Activated T-cell treated with anti-CD3 and anti-CD28 coated beads, Interleukin-2, amount 50 U/mL, for 72 hours (primary cell): ENCODE results near the gene PSMA6. TPM values are rescaled to one million over a fixed set of nuclear protein-coding genes. Genes with fewer than 3 reads are reported as not detected.
"Not testable (repeated sequence)": the region's sequence is repeated elsewhere in the genome, so short reads cannot be mapped to it uniquely, and the experiment has no call there.

ENCODE experiments used
- ATAC-seq, 2 donors: fragments of 150-1000 bp; cut with Tn5 transposase; replicated peaks in 1 of 2; 2 replicates each; pipeline ENCODE4 v1.10.0; 2021; ENCODE audit warnings: moderate library complexity in 2 of 2, mild to moderate bottlenecking in 1 of 2
- DNase-seq, 2 donors: peaks; one replicate each; pipeline ENCODE4 v3.0.0; 2021 to 2022; ENCODE audit warnings: mixed read lengths in 1 of 2
- H3K27ac Mint-ChIP-seq: one replicate; pipeline ENCODE4 v1.8.0; 2022; ENCODE audit warnings: mild to moderate bottlenecking, moderate library complexity, mixed read lengths
- H3K27me3 Mint-ChIP-seq: one replicate; pipeline ENCODE4 v1.8.0; 2022; ENCODE audit warnings: low read depth, mixed read lengths
- H3K36me3 Mint-ChIP-seq, 2 donors: one replicate each; pipeline ENCODE4 v1.8.0; 2022; ENCODE audit warnings: mixed read lengths in 2 of 2, mild to moderate bottlenecking in 1 of 2; ENCODE audit not compliant: insufficient read depth in 2 of 2
- H3K4me1 Mint-ChIP-seq: one replicate; pipeline ENCODE4 v1.8.0; 2022; ENCODE audit warnings: low read depth, mixed read lengths
- H3K4me3 Mint-ChIP-seq, 2 donors: one replicate each; pipeline ENCODE4 v1.8.0; 2022; ENCODE audit warnings: mild to moderate bottlenecking in 2 of 2, mixed read lengths in 2 of 2, moderate library complexity in 2 of 2
- H3K9me3 Mint-ChIP-seq, 2 donors: one replicate each; pipeline ENCODE4 v1.8.0; 2022; ENCODE audit warnings: mixed read lengths in 2 of 2
- total RNA-seq, 2 donors: library from RNA; stranded (reverse); gene quantifications; one replicate each; pipeline ENCODE4 v1.2.3, GENCODE V29; 2022

The PSMA6 gene
- total RNA-seq, 2 donors from 2014 or later, result 325 to 349 TPM

GRCh38 chr14:35359655-35360054 lies 67.5 kb downstream of the PSMA6 start:
- not testable (repeated sequence) for H3K9me3 Mint-ChIP-seq, H3K27me3 Mint-ChIP-seq, DNase-seq, H3K36me3 Mint-ChIP-seq, H3K4me3 Mint-ChIP-seq, ATAC-seq, H3K27ac Mint-ChIP-seq
- H3K4me1 Mint-ChIP-seq, result peaks cover 69% of the 10 kb centered on the region

- Mint-ChIP-seq H3K4me1 (peaks cover 71% of the 10 kb centered on the region), H3K9me3 (no peaks in the 10 kb centered on the region), H3K27ac (no peak overlapping the region)
Measured at GRCh38 chr14:35361141-35361480, 68.9 kb downstream of the PSMA6 start.

GRCh38 chr14:35362450-35362849 lies 70.3 kb downstream of the PSMA6 start:
- Mint-ChIP-seq H3K36me3 (no peaks in the 10 kb centered on the region), H3K27me3 (no peaks in the 10 kb centered on the region), H3K27ac (no peak overlapping the region), H3K4me3 (peak overlapping the region in 1 of 2 donors; percentile 6), H3K9me3 (no peaks in the 10 kb centered on the region), H3K4me1 (peaks cover 73% of the 10 kb centered on the region)
- ATAC-seq (no peak), DNase-seq (no peak)

More at GRCh38 chr14:35361141-35361480, 68.9 kb downstream of the PSMA6 start:
- peak overlapping the region in 1 of 2 donors; percentile 27 for H3K4me3 Mint-ChIP-seq
- ATAC-seq (no peak), DNase-seq (no peak)
- no peaks in the 10 kb centered on the region for H3K27me3 Mint-ChIP-seq
- no peaks in the 10 kb centered on the region for H3K36me3 Mint-ChIP-seq

GRCh38 chr14:35362911-35363374 lies 70.8 kb downstream of the PSMA6 start:
- Mint-ChIP-seq H3K36me3 (no peaks in the 10 kb centered on the region), H3K4me3 (no peak overlapping the region), H3K27ac (no peak overlapping the region), H3K4me1 (peaks cover 78% of the 10 kb centered on the region), H3K27me3 (no peaks in the 10 kb centered on the region), H3K9me3 (no peaks in the 10 kb centered on the region)
- no peak for ATAC-seq
- no peak for DNase-seq

- Mint-ChIP-seq H3K27ac (peak overlapping the region; percentile 100), H3K9me3 (no peaks in the 10 kb centered on the region), H3K36me3 (no peaks in the 10 kb centered on the region), H3K4me1 (peaks cover 78% of the 10 kb centered on the region), H3K27me3 (no peaks in the 10 kb centered on the region), H3K4me3 (peak overlapping the region; percentile 87 to 95)
- peak; percentile 87 to 92 for DNase-seq
- ATAC-seq, result peak; percentile 95
Measured at GRCh38 chr14:35365130-35366055, 73.2 kb downstream of the PSMA6 start.

GRCh38 chr14:35366056-35366451 lies 73.9 kb downstream of the PSMA6 start:
- peak; percentile 74 to 80 for ATAC-seq
- Mint-ChIP-seq H3K27me3 (no peaks in the 10 kb centered on the region), H3K36me3 (peaks cover 3 to 4% of the 10 kb centered on the region in 2 donors), H3K4me3 (peak overlapping the region; percentile 87 to 95), H3K9me3 (peaks cover 1 to 4% of the 10 kb centered on the region in 2 donors), H3K4me1 (peaks cover 71% of the 10 kb centered on the region), H3K27ac (peak overlapping the region; percentile 100)
- DNase-seq, result peak; percentile 78 to 81

- Mint-ChIP-seq H3K27me3 (no peaks in the 10 kb centered on the region), H3K4me1 (peaks cover 68% of the 10 kb centered on the region), H3K9me3 (peaks cover 4 to 6% of the 10 kb centered on the region in 2 donors), H3K4me3 (peak overlapping the region; percentile 87 to 95), H3K27ac (peak overlapping the region; percentile 100), H3K36me3 (peaks cover 6% of the 10 kb centered on the region in 2 donors)
- DNase-seq (no peak), ATAC-seq (no peak)
Measured at GRCh38 chr14:35366521-35366976, 74.4 kb downstream of the PSMA6 start.

GRCh38 chr14:35367056-35367372 lies 74.8 kb downstream of the PSMA6 start:
- peaks cover 6% of the 10 kb centered on the region in 2 donors for H3K36me3 Mint-ChIP-seq
- H3K4me3 Mint-ChIP-seq, result peak overlapping the region; percentile 87 to 95
- H3K9me3 Mint-ChIP-seq, result peaks cover 4 to 6% of the 10 kb centered on the region in 2 donors
- DNase-seq, result no peak
- H3K4me1 Mint-ChIP-seq, result peaks cover 66% of the 10 kb centered on the region
- H3K27me3 Mint-ChIP-seq, result no peaks in the 10 kb centered on the region
- ATAC-seq, result no peak
- H3K27ac Mint-ChIP-seq, result peak overlapping the region; percentile 100

Other genes starting within 250 kb of the PSMA6 start
- 10 to 100 TPM; 53.6 to 62.7 TPM for gene FAM177A1, start 246.1 kb upstream of the PSMA6 start, total RNA-seq
- 10 to 100 TPM; 66.5 to 83.7 TPM for gene PPP2R3C, start 170.4 kb upstream of the PSMA6 start, total RNA-seq
- gene PRORP, start 169.8 kb upstream of the PSMA6 start, total RNA-seq, result 10 to 100 TPM; 33.0 to 36.0 TPM
- 100 to 1,000 TPM; 391 to 596 TPM for gene NFKBIA, start 112.4 kb downstream of the PSMA6 start, total RNA-seq
- under 1 TPM in 1 of 2 donors, not detected in 1; 0.16 TPM for gene INSM2, start 241.8 kb downstream of the PSMA6 start, total RNA-seq